Kasumi-1 (cell line): ENCODE data around the gene MTHFR.

ENCODE experiments used
- DNase-seq, 2 experiments: peaks; one replicate each; lab custom pipeline; 2025; lab: John Stamatoyannopoulos, UW

Gene MTHFR

GRCh38 chr1:11805422-11806306, at the start of gene MTHFR, which contains the start of gene CLCN6:
Gene MTHFR, minus strand, starts transcription at chr1:11805964. Its CDS starts 2,848 bp downstream, at chr1:11803116.
Gene CLCN6, plus strand, starts transcription at chr1:11806191. Its CDS starts 72 bp downstream, at chr1:11806263.
- DNase-seq: peak; percentile 98

GRCh38 chr1:11855430-11855829, 49.7 kb upstream of the MTHFR start:
- DNase-seq: no peak

- no peak for DNase-seq
Observed at GRCh38 chr1:11854519-11854918, 48.8 kb upstream of the MTHFR start.

- peak; percentile 88 to 90 for DNase-seq
Observed at GRCh38 chr1:11851180-11851579, 45.4 kb upstream of the MTHFR start.

DNA sequence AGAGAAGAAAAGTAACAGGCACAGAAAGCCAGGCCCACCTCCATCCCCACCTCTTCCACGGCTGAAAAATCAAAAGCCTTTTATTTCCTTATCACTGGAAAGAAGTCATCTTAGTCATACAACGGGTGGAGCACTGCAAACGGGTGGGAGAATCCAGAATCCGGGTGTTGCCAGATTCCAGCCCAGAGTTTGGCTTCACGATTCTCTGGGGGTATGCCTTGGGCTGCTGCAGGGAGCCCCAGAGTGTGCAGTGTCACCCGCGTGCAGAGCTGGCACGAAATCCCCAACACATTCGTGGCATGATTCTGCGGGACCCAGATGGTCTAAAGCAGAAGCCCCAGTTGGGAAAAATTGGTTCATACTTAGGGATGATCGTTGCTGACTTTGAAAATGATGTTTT, 44.4 kb upstream of the MTHFR start:
- no peak for DNase-seq

DNA sequence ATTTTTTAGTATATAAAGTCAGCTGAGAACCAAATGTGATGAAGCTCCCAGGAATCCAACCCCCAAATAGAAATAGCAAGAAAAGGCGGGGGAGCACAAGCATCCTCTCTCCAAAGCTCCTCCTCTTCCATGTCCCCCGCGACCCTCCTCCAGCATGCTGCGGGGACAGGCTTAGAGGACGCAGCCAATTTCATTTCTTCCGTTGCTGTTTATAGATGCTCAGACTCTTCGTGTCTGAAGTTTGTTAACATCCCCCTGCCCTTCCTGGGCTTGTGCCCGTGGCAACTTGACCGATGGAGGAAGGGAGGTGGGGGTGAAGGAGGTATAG, 42.6 kb upstream of the MTHFR start:
- DNase-seq: no peak

DNA sequence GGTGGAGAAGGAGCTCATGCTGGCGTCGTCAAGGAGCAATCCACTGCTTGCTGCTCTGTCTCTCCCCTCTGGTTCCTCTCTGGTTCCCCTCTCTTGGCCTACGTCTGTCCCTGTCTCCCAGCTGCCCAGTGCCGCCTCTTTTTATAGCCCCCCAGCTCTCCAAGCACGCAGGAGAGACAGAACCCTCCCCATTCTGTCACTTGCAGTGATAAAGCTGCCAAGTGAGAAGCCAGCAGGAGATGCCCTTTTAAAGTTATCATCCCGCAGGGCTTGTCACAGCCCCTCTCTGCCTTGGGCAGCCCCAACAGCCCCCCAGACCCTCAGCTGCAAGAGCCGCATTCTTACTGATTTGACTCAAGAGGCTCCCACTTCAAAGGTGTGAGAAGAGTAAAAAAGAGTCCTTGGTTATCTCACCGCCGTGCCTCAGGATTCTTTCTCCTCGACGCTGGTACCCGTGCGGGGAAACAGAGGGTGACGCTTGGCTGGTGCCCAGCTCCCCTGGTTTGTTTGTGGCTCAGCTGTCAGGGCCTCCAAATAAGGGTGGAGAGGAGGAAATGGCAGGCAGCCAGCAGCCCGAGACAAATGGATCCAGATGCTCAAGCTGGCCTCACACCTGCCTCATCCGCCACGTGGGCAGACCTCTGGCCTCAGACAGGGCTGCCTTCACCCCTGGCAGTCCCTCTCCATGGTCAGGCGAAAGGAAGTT, 42.1 kb upstream of the MTHFR start, which contains the start of gene NPPA:
NPPA (minus strand) TSS at position 117 of the 706 bp plus-strand sequence; CDS start at position 18, 99 bp downstream.
- no peak for DNase-seq

GRCh38 chr1:11845641-11846335, 40.0 kb upstream of the MTHFR start:
- peak; percentile 10 to 25 for DNase-seq

DNA sequence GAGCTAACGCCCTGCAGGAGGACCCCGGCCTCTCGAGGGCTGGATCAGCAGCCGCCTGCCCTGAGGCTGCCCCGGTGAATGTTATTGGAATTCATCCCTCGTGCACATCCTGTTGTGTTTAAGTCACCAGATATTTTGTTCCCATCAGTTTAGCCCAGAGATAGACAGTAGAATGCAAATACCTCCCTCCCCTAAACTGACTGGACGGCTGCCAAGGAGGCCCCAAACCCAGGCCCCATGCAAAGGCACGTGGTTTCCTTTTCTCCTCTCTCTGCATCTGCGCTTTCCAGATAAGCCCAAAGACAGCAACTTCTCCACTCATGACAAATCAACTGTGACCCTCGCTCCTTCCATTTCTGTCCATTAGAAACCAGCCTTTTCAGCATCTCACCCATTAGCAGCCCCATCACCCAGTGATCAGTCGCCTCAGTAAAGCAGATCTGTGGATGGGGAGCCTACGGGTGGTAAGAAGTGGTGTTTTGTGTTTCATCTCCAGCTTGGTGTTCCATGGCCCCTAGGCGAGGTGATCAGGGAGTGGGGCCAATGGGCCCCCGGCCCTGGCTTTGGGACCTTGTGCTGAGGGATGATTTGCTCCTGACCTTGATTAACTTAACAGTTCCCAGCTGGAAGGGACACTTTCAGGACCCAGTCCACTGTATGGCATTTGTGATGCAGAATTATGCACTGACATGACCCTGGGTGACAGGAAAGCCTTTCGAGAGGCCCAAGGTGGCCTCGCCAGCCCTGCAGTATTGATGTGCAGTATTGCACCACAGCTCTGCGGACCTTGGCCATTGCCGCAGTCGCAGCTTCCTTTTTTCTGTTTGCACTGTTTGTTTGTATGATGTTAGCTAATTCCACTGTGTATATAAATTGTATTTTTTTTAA, 36.6 kb upstream of the MTHFR start:
- DNase-seq: peak; percentile 85 to 86

- no peak for DNase-seq
Observed at GRCh38 chr1:11841245-11842153, 35.7 kb upstream of the MTHFR start.

DNA sequence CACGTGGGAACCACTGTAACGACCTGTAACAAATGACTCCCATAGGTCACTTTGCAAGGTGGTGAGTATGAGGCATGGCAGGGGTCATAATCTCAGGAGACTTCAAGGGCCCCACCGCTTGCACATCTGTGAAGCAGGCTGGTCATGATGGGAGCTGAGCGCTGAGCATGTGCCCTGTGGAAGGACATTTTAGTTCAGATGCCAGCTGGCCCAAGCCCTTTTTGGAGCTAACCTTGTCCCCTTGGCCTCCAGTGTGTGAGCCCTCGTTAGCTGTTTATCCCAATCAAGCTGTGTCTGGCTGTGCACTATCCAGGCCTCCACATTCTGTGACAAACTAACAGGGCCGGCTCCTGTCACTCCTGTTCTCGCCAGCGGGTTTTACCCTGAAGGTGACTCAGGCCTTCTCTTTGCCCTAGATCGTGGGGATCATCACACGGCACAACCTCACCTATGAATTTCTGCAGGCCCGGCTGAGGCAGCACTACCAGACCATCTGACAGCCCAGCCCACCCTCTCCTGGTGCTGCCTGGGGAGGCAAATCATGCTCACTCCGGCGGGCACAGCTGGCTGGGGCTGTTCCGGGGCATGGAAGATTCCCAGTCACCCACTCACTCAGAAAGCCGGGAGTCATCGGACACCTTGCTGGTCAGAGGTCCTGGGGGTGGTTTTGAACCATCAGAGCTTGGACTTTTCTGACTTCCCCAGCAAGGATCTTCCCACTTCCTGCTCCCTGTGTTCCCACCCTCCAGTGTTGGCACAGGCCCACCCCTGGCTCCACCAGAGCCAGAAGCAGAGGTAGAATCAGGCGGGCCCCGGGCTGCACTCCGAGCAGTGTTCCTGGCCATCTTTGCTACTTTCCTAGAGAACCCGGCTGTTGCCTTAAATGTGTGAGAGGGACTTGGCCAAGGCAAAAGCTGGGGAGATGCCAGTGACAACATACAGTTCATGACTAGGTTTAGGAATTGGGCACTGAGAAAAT, 34.3 kb upstream of the MTHFR start:
- DNase-seq: no peak

- peak; percentile 64 to 72 for DNase-seq
Observed at GRCh38 chr1:11838349-11839272, 32.8 kb upstream of the MTHFR start.

GRCh38 chr1:11837767-11838348, 32.1 kb upstream of the MTHFR start:
- no peak for DNase-seq

- no peak for DNase-seq
Observed at GRCh38 chr1:11836955-11837766, 31.4 kb upstream of the MTHFR start.

DNA sequence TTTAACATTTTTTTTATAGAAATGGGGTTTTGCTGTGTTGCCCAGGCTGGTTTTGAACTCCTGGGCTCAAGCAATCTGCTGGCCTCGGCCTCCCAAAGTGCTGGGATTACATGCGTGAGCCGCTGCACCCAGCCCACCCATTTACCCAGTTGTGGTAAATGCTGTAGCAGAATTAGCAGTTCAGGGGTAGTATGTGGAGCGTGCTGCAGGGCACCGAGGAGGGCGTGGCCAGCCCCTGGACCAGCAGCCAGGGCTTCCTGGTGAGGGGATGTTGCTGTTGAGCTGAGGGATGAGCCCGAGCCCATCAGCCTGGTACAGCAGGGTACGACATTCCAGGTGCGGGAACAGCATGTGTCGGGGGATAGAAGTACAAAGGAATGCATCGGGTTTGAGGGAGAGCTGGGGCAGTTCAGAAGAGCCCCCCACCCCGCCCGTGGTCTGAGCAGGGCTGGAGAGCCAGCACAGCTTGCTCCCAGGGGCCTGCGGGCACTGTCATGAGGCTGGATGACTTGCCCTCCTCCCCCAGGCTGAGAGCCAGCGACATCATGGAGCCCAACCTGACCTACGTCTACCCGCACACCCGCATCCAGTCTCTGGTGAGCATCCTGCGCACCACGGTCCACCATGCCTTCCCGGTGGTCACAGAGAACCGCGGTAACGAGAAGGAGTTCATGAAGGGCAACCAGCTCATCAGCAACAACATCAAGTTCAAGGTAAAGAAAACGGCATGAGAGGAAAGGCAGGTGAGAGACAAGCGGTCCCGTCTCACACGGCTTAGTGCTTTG, 29.9 kb upstream of the MTHFR start:
- DNase-seq: no peak

- DNase-seq: no peak
Observed at GRCh38 chr1:11833900-11834299, 28.1 kb upstream of the MTHFR start.
